Measurements from ENCODE around the gene WDFY2.
"Not testable (repeated sequence)": the region's sequence is repeated elsewhere in the genome, so short reads cannot be mapped to it uniquely, and the experiment has no call there.

The WDFY2 gene

GRCh38 chr13:51541809-51542258 lies 42.4 kb upstream of the WDFY2 start:
- Histone ChIP-seq H2AK5ac (ENCODE audit: low read length) (no peak overlapping the region), H3K4me1 (ENCODE audit: control insufficient read depth in 1 of 2, insufficient read depth in 2 of 2, low read length in 2 of 2) (no peaks in the 10 kb centered on the region), H3K36me3 (ENCODE audit: control insufficient read depth in 1 of 2, insufficient read depth in 2 of 2, low read length in 2 of 2) (no peaks in the 10 kb centered on the region), H3K23ac (ENCODE audit: low read length) (no peak overlapping the region), H3K79me1 (ENCODE audit: low read length) (no peaks in the 10 kb centered on the region), H3K4me3 (ENCODE audit: low read depth, low read length) (no peak overlapping the region), H3K4ac (ENCODE audit: low read depth, low read length) (no peak overlapping the region), H2BK120ac (ENCODE audit: insufficient read depth, low read length, poor library complexity) (no peak overlapping the region), H3K4me2 (ENCODE audit: low read length) (no peak overlapping the region), H3K9me3 (ENCODE audit: insufficient read depth, low read depth, low read length) (no peaks in the 10 kb centered on the region), H3K14ac (ENCODE audit: low read length) (no peak overlapping the region), H2BK5ac (ENCODE audit: low read depth, low read length, poor library complexity) (no peak overlapping the region), H2BK12ac (ENCODE audit: low read length) (no peak overlapping the region), H3K18ac (ENCODE audit: low read length) (no peak overlapping the region), H2AFZ (ENCODE audit: insufficient read depth, low read length, poor library complexity) (no peak overlapping the region), H3K27ac (ENCODE audit: low read depth, low read length) (no peak overlapping the region), H3K79me2 (ENCODE audit: control insufficient read depth, insufficient read depth, low read length, poor library complexity) (no peaks in the 10 kb centered on the region), H4K8ac (ENCODE audit: low read depth, low read length) (no peak overlapping the region), H4K12ac (ENCODE audit: low read depth, low read length) (no peak overlapping the region), H3K9ac (ENCODE audit: low read length) (no peak overlapping the region), H3K27me3 (ENCODE audit: insufficient read depth, low read length) (no peaks in the 10 kb centered on the region), H4K91ac (ENCODE audit: low read depth, low read length) (no peak overlapping the region)
- no peak for DNase-seq
- WGBS (ENCODE audit: extremely low coverage, insufficient coverage, insufficient read length), result no CpG with 5 or more reads among the region's 6 CpGs

- H2BK12ac ChIP-seq (ENCODE audit: low read length), result no peak overlapping the region
- no peaks in the 10 kb centered on the region for H3K79me1 ChIP-seq (ENCODE audit: low read length)
- no peak overlapping the region for H4K12ac ChIP-seq (ENCODE audit: low read depth, low read length)
- no peak overlapping the region for H3K27ac ChIP-seq (ENCODE audit: low read depth, low read length)
- no peak overlapping the region for H3K23ac ChIP-seq (ENCODE audit: low read length)
- H3K18ac ChIP-seq (ENCODE audit: low read length), result no peak overlapping the region
- no peaks in the 10 kb centered on the region for H3K36me3 ChIP-seq (ENCODE audit: control insufficient read depth in 1 of 2, insufficient read depth in 2 of 2, low read length in 2 of 2)
- H3K27me3 ChIP-seq (ENCODE audit: insufficient read depth, low read length), result no peaks in the 10 kb centered on the region
- no peak overlapping the region for H4K91ac ChIP-seq (ENCODE audit: low read depth, low read length)
- no peak overlapping the region for H3K14ac ChIP-seq (ENCODE audit: low read length)
- H2AFZ ChIP-seq (ENCODE audit: insufficient read depth, low read length, poor library complexity), result no peak overlapping the region
- H3K4me2 ChIP-seq (ENCODE audit: low read length), result no peak overlapping the region
- H3K9me3 ChIP-seq (ENCODE audit: insufficient read depth, low read depth, low read length), result no peaks in the 10 kb centered on the region
- no peaks in the 10 kb centered on the region for H3K4me1 ChIP-seq (ENCODE audit: control insufficient read depth in 1 of 2, insufficient read depth in 2 of 2, low read length in 2 of 2)
- H2BK5ac ChIP-seq (ENCODE audit: low read depth, low read length, poor library complexity), result no peak overlapping the region
- no peaks in the 10 kb centered on the region for H3K79me2 ChIP-seq (ENCODE audit: control insufficient read depth, insufficient read depth, low read length, poor library complexity)
- no peak overlapping the region for H3K4ac ChIP-seq (ENCODE audit: low read depth, low read length)
- WGBS (ENCODE audit: extremely low coverage, insufficient coverage, insufficient read length), result no CpG with 5 or more reads among the region's 9 CpGs
- no peak overlapping the region for H2BK120ac ChIP-seq (ENCODE audit: insufficient read depth, low read length, poor library complexity)
- H4K8ac ChIP-seq (ENCODE audit: low read depth, low read length), result no peak overlapping the region
- H2AK5ac ChIP-seq (ENCODE audit: low read length), result no peak overlapping the region
- DNase-seq, result no peak
- no peak overlapping the region for H3K9ac ChIP-seq (ENCODE audit: low read length)
- H3K4me3 ChIP-seq (ENCODE audit: low read depth, low read length), result no peak overlapping the region
Observed at GRCh38 chr13:51542346-51543242, 41.7 kb upstream of the WDFY2 start.

- H2AK5ac ChIP-seq (ENCODE audit: low read length); H3K4ac ChIP-seq (ENCODE audit: low read depth, low read length); H3K23ac ChIP-seq (ENCODE audit: low read length); H3K36me3 ChIP-seq (ENCODE audit: control insufficient read depth in 1 of 2, insufficient read depth in 2 of 2, low read length in 2 of 2); H3K27ac ChIP-seq (ENCODE audit: low read depth, low read length); H2BK5ac ChIP-seq (ENCODE audit: low read depth, low read length, poor library complexity); DNase-seq; H4K91ac ChIP-seq (ENCODE audit: low read depth, low read length); H3K4me2 ChIP-seq (ENCODE audit: low read length); H3K14ac ChIP-seq (ENCODE audit: low read length); H3K18ac ChIP-seq (ENCODE audit: low read length); H2BK120ac ChIP-seq (ENCODE audit: insufficient read depth, low read length, poor library complexity); H4K12ac ChIP-seq (ENCODE audit: low read depth, low read length); H2AFZ ChIP-seq (ENCODE audit: insufficient read depth, low read length, poor library complexity); H3K4me1 ChIP-seq (ENCODE audit: control insufficient read depth in 1 of 2, insufficient read depth in 2 of 2, low read length in 2 of 2); H3K4me3 ChIP-seq (ENCODE audit: low read depth, low read length); H3K27me3 ChIP-seq (ENCODE audit: insufficient read depth, low read length); H3K9ac ChIP-seq (ENCODE audit: low read length); H3K9me3 ChIP-seq (ENCODE audit: insufficient read depth, low read depth, low read length); H4K8ac ChIP-seq (ENCODE audit: low read depth, low read length); H3K79me1 ChIP-seq (ENCODE audit: low read length); H3K79me2 ChIP-seq (ENCODE audit: control insufficient read depth, insufficient read depth, low read length, poor library complexity); H2BK12ac ChIP-seq (ENCODE audit: low read length): not testable (repeated sequence)
- WGBS (ENCODE audit: extremely low coverage, insufficient coverage, insufficient read length), result no CpG with 5 or more reads among the region's 3 CpGs
Observed at GRCh38 chr13:51545446-51545845, 38.8 kb upstream of the WDFY2 start.

GRCh38 chr13:51547425-51548176 lies 36.7 kb upstream of the WDFY2 start:
- Histone ChIP-seq H3K36me3 (ENCODE audit: control insufficient read depth in 1 of 2, insufficient read depth in 2 of 2, low read length in 2 of 2) (no peaks in the 10 kb centered on the region), H3K14ac (ENCODE audit: low read length) (no peak overlapping the region), H3K4me2 (ENCODE audit: low read length) (no peak overlapping the region), H3K23ac (ENCODE audit: low read length) (no peak overlapping the region), H3K4me3 (ENCODE audit: low read depth, low read length) (no peak overlapping the region), H3K79me2 (ENCODE audit: control insufficient read depth, insufficient read depth, low read length, poor library complexity) (no peaks in the 10 kb centered on the region), H4K12ac (ENCODE audit: low read depth, low read length) (no peak overlapping the region), H2BK5ac (ENCODE audit: low read depth, low read length, poor library complexity) (no peak overlapping the region), H3K9me3 (ENCODE audit: insufficient read depth, low read depth, low read length) (no peaks in the 10 kb centered on the region), H4K91ac (ENCODE audit: low read depth, low read length) (no peak overlapping the region), H2AFZ (ENCODE audit: insufficient read depth, low read length, poor library complexity) (no peak overlapping the region), H3K27ac (ENCODE audit: low read depth, low read length) (no peak overlapping the region), H3K79me1 (ENCODE audit: low read length) (no peaks in the 10 kb centered on the region), H3K4me1 (ENCODE audit: control insufficient read depth in 1 of 2, insufficient read depth in 2 of 2, low read length in 2 of 2) (peaks cover 4% of the 10 kb centered on the region in 2 experiments), H3K18ac (ENCODE audit: low read length) (no peak overlapping the region), H2BK120ac (ENCODE audit: insufficient read depth, low read length, poor library complexity) (no peak overlapping the region), H3K4ac (ENCODE audit: low read depth, low read length) (no peak overlapping the region), H3K27me3 (ENCODE audit: insufficient read depth, low read length) (no peaks in the 10 kb centered on the region), H2AK5ac (ENCODE audit: low read length) (no peak overlapping the region), H2BK12ac (ENCODE audit: low read length) (no peak overlapping the region), H4K8ac (ENCODE audit: low read depth, low read length) (no peak overlapping the region), H3K9ac (ENCODE audit: low read length) (no peak overlapping the region)
- DNase-seq, result no peak
- WGBS (ENCODE audit: extremely low coverage, insufficient coverage, insufficient read length), result no CpG with 5 or more reads among the region's 6 CpGs

Data from trophoblast cell (in vitro differentiated cells and primary cell).